HG02973 (cell line): ENCODE measurements around the gene PARP1.
"Not testable (repeated sequence)": the region's sequence is repeated elsewhere in the genome, so short reads cannot be mapped to it uniquely, and the experiment has no call there.

ENCODE experiments used
- ATAC-seq: cut with Tn5 transposase; IDR thresholded peaks from one replicate; pipeline ENCODE4 v1.9.1; 2021; ENCODE audit warnings: moderate library complexity; ENCODE audit not compliant: unreplicated experiment

PARP1 gene

DNA sequence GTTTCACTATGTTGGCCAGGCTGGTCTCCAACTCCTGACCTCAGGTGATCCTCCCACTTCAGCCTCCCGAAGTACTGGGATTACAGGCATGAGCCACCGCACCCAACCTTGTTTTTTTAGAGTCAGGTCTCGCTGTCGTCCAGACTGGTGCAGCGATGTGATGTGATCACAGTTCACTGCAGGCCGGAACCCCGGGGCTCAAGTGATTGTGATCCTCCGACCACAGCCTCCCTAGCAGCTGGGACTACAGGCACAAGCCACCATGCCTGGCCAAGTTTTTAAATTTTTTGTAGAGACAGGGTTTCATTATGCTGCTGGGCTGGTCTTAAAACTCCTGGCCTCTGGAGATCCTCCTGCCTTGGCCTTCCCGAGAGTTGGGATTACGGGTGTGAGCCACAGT, 52.9 kb downstream of the PARP1 start:
- ATAC-seq, result no peak

DNA sequence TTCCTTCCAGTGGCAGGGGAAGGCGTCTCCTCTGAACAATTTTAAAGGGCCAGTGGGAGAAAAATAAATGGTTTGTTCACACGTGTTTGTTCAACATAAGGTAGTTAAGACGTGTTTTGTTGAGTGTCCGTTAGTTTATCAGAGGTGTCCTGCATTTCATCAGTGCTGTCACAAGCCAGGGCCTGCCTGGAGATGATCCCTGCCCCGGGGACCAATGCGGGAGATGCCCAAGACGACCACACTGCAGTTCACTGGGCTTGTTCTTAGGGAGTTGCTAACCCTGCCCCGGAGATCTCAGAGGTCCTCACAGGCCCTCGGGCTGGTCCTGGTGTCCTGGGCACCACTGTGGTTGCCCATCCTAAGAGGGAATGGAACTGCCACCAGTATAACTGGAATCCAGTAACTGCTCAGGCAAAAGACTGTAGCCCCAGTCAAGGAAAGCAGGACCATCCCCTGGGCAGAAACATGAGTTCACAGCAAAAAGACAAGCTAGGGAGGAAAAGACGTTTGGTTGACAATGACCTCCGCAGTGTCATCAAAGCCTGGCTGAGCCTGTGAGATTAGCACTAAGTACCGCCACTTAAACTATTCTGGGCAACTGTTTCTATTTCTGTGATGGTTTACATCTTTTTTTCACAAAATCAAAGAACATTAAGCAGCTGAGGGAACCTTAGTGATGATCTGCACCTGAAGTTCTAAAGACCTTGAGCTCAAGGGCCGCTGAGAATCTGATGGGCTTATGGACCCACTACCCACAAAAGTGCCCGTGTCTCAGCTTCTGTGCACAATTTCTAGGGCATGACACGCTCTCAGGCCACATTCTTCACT, 54.0 kb downstream of the PARP1 start:
- no peak for ATAC-seq

DNA sequence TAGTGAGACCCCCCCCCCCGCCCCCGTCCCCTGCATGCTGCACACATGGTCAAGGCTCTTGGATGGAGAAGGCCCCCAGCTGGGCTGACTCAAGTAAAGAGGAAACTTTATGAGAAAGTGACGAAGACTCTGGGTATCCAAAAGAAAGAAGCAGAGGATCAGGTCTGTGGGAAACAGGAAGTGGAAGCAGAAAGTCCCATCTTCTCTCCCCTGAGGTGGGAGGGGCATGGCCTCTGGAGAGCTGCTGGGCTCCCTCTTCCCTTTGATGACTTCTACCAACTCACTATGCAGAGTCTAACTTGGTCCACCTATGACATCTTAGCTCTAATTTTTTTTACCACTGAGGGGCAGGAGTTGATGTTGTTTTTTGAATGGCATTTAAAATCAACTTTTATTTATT, 56.2 kb downstream of the PARP1 start:
- ATAC-seq, result no peak

DNA sequence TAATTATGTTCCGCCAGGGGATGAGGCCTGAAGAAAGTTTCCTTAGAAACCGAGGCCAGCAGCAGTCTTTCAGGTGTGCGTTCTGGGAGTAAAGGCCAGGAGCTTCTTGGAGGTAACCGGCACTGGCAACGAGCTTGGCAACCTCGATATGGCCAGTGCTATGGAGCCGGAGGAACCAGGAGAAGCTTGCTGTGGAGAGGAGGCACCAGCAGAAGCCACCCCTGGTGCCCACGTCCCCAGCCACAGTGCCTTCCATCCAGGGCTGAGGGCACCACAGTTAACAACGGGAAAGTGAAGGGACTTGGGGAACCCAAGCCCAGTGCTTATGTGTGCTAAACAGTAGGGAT, 57.4 kb downstream of the PARP1 start:
- no peak for ATAC-seq

DNA sequence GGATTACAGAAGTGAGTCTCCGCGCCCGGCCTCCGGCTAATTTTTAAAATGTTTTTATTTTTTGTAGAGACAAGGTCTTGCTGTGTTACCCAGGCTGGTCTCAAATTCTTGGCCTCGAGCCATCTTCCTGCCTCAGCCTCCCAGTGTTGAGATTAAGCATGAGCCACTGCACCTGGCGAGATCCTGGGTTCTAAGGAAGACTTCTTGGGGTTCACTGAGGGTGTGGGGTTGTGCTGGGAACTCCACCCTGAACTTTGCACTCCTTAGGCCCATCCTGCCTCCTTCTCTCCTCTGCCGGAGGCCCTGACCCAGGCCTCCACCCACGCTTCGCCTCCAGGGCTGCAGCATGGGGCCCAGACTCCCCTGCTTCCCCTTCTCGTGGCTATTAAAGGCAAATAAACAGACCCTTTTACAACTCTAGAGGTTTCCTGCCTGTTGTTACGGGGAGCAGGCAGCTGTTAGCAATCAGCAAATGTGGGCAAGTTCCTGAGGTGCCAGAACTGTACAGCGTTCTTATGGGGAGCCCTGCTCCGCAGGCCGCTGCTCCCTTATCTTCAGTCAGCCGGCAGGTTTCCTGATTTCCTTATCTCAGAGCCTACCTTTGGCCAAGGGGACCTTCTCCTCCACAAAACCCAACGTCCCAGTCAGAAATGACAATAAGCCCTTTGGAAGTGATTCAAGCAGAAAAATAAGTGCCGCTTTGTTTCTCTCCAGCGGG, 57.9 kb downstream of the PARP1 start:
- ATAC-seq, result no peak

DNA sequence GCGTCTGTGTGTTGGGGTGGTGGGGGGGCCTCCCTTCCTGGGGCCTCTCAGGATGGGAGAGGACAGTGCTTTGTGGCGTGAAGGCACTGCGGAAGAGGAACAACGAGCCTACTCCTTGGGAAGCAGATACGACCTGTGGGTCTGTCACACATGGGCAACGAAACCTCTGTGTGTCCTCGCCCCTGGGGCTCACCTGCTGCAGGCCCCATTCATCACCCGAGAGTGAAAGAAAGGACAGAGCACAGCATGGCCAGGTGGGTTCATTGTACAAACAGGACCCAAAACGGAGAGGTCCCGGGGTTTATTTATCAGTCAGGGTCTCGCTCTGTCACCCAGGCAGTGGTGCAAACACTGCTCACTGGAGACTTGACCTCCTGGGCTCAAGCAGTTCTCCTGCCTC, 58.8 kb downstream of the PARP1 start:
- ATAC-seq, result no peak

DNA sequence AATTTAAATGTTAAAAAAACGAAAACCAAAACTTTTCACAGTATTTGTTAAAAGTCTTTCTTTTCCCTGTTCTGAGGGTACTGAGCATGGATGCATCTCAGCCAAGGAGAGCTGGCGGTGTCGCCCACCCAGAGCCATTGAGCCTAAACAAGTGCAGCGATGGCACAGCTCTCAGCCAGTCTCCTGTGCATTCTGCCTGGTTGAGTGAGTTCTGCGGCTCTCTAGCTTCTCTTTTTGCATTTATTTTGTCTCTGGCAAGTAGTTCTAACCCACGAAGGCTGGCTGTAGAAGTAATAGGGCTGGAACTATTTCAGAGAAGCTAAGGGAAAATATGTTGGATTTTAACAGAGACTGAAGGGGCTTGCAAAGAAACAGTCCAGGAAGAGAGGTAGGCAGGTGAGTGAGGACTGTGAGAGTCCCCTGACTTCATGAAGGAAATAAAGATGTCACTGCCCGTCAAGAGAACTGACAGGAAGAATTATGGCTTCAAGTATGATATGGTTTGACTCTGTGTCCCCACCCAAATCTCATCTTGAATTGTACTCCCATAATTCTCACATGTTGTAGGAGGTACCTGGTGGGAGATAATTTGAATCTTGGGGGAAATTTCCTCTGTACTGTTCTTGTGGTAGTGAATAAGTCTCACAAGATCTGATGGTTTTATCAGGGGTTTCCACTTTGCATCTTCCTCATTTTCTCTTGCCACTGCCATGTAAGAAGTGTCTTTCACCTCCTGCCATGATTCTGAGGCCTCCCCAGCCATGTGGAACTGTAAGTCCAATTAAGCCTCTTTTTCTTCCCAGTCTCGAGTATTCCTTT, 63.2 kb downstream of the PARP1 start:
- ATAC-seq, result no peak

DNA sequence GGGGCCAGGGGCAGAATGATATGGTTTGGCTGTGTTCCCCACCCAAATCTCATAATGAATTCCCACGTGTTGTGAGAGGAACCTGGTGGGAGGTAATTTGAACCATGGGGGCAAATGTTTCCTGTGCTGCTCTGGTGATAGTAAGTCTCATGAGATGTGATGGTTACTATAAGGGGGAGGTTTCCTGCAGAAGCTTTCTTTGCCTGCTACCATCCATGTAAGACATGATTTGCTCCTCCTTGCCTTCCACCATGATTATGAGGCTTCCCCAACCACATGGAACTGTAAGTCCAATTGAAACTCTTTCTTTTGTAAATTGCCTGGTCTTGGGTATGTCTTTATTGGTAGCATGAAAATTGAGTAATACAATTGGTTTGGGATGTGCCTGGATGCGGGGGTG, 65.2 kb downstream of the PARP1 start:
- ATAC-seq, result no peak

DNA sequence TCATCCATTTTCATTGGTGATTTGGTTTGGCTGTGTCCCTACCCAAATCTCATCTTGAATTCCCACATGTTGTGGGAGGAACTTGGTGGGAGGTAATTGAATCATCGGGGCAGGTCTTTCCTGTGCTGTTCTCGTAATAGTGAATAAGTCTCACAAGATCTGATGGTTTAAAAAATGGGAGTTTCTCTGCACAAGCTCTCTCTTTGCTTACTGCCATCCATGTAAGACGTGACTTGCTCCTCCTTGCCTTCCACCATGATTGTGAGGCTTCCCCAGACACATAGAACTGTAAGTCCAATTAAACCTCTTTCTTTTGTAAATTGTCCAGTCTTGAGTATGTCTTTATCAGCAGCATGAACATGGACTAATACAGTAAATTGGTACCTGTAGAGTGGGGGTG, 67.8 kb downstream of the PARP1 start:
- ATAC-seq, result not testable (repeated sequence)

DNA sequence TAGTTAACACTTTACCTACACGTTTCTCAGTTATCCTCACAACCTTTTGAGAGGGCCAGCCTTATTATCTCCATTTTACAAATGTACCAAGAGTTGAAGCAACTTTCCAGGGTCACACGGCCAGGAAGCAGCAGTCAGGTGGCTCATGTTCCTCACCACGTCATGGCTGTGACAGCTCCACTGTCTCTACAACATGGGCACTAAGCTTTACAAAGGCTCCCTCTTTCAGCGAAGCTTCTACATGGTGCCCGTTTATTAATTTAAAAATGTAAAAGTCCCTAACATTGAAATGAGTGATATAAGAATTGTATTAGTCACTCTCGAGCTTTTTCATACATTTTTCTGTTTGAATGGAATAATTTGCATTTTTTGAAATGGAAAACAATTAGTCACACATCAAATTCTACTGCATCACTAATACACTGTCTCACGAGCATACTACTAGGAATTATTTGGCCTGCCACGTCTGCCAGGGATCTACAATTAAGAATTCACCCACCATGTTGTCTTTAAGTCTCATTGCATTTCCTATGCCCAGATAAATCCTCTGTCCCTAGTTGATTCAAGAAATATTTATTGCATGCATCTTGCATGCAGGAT, 70.5 kb downstream of the PARP1 start:
- no peak for ATAC-seq

DNA sequence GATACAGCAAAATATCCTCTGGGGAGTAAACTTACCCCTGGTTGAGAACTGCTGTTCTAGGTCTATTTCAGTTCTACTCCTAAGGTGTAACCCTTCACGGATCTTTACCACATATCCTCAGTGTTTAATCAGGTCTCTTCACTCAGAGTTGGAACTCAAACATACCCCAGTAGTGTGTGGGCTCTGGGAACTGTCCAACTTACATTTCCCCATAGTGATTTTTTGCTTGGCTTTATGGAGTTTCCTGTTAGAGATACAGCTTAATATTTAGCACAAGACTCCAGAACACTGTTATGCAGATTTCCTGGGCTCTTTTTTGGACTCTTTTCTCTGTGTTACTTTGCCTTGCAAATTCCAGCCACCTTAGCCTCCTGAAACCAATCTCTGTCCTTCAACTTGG, 72.2 kb downstream of the PARP1 start:
- ATAC-seq, result no peak

DNA sequence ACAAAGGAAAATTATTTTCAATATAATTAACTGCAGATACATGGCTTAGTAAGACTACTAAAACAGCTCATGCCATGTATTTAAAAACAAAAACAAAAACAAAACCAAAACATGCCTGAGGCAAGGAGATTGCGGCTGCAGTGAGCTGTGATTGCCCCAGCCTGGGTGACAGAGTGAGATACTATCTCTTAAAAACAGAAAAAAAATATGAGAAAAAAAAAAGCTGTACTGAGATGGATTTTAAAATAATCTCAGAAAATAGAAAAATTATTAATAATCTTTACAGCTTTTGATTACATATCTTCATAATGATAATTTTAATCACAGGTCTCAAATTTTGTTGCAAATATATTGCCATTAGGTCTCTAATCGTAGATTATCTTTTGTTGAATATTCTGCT, 74.9 kb downstream of the PARP1 start:
- peak; percentile 20 for ATAC-seq

DNA sequence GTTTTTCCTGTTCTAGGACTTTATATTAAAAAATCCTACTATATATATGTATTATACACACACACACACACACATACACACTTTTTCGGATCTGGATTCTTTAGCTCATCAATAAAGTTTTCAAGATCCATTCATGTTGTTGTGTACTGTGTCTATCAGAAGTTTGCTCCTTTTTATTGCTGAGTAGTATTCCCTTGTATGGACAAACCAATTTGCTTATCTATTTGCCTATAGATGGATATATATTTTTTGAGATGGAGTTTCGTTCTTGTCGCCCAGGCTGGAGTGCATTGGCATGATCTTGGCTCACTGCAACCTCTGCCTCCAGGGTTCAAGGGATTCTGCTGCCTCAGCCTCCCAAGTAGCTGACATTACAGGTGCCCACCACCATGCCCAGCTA, 78.7 kb downstream of the PARP1 start:
- ATAC-seq, result no peak

DNA sequence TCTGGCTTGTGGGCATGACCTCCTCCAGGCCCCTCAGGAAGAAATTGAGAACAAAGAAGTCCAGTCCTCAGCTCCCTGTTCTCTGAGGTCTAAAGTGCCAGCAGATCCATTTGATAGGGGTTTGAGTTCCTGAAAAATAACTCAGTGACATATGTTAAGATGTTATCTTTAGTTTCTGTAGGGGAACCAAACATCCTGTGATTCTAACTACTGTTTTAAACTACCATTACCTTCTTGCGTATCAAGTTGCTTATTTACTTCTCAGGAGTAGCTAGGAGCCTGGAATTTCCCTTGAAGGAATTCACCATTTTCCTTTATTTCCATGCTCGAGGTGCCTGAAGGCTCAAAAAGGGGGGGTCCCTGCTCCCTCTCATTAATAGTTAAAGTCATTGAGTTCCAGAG, 80.1 kb downstream of the PARP1 start:
- no peak for ATAC-seq

DNA sequence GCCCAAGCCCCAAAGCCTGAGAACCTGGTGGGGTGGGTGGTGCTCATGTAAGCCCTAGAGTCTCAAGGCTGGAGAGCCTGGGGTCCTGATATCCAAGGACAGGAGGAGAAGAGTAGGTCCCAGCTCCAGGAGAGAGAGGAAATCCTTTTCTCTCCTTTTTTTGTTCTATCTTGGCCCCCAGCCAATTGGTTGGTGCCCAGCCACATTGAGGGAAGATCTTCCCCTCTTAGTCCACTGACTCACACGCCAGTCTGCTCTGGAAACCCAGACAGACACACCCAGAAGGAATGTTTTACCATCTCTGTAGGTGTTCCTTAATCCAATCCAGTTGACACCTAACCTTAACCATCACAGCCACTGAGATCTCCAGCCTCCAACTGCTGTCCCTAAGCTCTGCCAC, 82.7 kb downstream of the PARP1 start:
- ATAC-seq, result no peak

DNA sequence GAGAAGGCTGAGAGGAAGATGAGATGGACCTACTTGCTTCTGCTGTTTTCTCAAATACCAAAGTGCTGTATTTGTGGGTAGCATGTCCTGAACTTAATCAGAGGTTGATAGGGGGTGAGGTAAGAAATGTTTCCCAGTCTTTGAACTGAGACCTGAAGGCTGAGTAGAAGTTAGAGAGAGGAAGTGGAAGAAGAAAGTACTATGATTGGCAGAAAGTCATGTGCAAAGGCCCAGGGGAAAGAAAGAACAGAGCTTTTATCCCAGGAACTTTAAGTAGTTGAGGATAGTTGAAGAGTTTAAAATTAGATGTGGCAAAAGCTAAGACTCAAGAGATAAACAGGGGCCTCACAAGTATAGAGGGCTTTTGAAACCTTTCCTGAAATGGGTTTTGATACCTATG, 83.4 kb downstream of the PARP1 start:
- no peak for ATAC-seq

DNA sequence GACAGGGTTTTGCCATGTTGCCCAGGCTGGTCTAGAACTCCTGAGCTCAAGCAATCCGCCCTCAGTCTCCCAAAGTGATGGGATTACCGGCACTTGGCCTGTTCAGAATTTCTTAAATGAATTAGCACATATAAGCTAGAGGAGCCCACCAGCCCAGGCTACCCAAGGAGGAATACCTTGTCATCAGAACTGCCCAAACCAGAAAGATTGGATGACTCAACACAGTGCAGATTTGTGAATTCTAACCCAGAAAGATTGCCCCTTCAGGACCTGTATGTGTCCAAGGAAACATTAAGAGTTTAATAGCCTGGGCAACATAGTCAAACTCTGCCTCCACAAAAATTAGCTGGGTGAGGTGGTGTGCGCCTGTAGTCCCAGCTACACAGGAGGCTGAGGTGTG, 84.9 kb downstream of the PARP1 start:
- ATAC-seq, result no peak

DNA sequence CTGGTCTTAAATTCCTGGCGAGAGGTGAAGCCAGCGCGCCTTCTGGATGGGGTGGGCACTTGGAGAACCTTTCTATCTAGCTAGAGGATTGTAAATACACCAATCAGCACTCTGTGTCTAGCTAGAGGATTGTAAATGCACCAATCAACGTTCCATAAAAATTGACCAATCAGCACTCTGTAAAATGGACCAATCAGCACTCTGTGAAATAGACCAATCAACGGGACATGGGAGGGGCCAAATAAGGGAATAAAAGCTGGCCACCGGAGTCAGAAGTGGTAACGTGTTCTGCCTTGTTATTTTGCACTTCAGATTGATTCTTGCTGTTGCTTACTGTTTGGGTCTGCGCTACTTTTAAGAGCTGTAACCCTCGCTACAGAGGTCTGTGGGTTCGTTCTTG, 87.0 kb downstream of the PARP1 start:
- no peak for ATAC-seq

DNA sequence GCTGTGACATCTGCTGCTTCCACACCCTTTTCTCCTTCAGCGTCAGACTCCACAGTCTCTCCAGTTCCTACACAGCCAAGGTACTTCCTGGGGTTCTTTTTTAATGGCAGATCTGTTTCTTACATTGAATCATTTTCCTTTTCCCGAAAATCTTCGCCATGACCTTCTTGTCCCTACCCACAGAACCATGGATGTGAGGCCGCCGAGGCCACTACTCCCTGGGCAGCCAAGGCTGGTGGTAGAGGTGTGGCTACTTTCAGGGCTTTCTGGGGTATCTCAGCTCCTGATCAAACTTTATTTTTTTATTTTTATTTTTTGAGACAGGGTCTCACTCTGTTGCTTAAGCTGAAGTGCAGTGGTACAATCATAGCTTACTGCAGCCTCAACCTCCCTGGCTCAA, 89.4 kb downstream of the PARP1 start:
- no peak for ATAC-seq

DNA sequence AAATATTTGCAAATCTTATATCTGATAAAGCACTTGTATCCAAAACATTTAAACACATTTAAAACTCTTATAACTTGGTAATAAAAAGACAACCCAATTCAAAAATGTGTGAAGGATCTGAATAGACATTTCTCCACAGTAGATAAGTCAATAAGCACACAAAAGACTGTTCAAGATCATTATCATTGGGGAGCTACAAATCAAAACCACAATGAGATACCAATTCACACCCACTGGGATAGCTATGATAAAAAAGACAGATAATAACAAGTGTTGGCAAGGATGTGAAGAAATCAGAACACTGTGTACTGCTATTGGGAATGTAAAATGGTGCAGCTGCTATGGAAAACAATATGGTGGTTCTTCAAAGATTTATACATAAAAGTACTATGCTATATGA, 93.8 kb downstream of the PARP1 start:
- ATAC-seq, result no peak

DNA sequence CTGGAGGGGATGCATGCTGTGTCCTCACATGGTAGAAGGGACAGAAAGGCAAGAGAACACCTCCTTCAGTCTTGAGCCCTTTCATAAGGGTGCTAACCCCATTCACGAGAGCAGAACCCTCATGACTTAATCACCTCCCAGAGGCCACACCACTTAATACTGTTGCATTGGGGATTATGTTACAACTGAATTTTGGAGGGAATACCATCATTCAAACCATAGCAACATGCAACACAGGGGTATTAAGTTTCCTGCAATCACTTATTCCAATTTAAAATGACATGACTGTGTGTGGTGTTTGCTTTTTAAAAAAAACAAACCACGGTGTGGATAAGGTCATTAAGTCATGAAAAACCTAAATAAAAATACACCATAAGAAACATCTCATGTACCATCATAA, 95.8 kb downstream of the PARP1 start:
- no peak for ATAC-seq
